Adrenal gland (tissue), 19 donors: ENCODE measurements around the gene BCAR3. TPM values are rescaled to one million over a fixed set of nuclear protein-coding genes. Genes with fewer than 3 reads are reported as not detected.

Experiments
- DNase-seq, 7 donors: peaks; one replicate each; pipeline ENCODE4 v3.0.0-alpha.2; 2019 to 2020
- H3K27ac ChIP-seq, 5 donors: fragments of 200-600 bp; sonication (generic) in 4 of 5; 1 replicate in 3 of 5; 2 replicates in 2 of 5; pipeline versions ENCODE4 v1.5.1 to v1.8.0; 2016 to 2020; ENCODE audit warnings: mild to moderate bottlenecking in 1 of 5
- H3K27me3 ChIP-seq: fragments of 200-600 bp; 2 replicates; pipeline ENCODE4 v1.8.0; 2021
- H3K36me3 ChIP-seq, 2 donors: fragments of 200-600 bp; replicated peaks in 1 of 2; 1 replicate in 1 of 2; 2 replicates in 1 of 2; pipeline versions ENCODE4 v1.5.1 to v1.8.0; 2018 to 2022
- H3K4me1 ChIP-seq, 2 donors: fragments of 200-600 bp; replicated peaks in 1 of 2; 1 replicate in 1 of 2; 2 replicates in 1 of 2; pipeline versions ENCODE4 v1.5.1 to v1.8.0; 2018 to 2021
- H3K4me3 ChIP-seq, 4 donors: fragments of 200-600 bp; sonication (generic) in 3 of 4; one replicate each; pipeline ENCODE4 v1.5.1; 2016 to 2018
- H3K9me3 ChIP-seq, 3 donors: fragments of 200-600 bp; sonication (generic) in 1 of 3; replicated peaks in 1 of 3; 1 replicate in 2 of 3; 2 replicates in 1 of 3; pipeline versions ENCODE4 v1.5.1 to v1.8.0; 2016 to 2021
- POLR2A ChIP-seq, 2 donors: fragments of 450-650 bp; IDR thresholded peaks; one replicate each; pipeline ENCODE4 v1.6.1; 2017; ENCODE audit warnings: antibody characterized with exemption in 2 of 2, mild to moderate bottlenecking in 2 of 2, moderate library complexity in 1 of 2
- WGBS, 4 donors: extraction: QIAGEN DNeasy Blood & Tissue Kit in 2 of 4; methylation state at CpG; one replicate each; pipeline versions ENCODE4 v1.1.5 to v1.1.7; 2013 to 2017; 5-methylcytosine and 5-hydroxymethylcytosine counted together
- intact Hi-C, 2 donors: fragments of 100-400 bp; cut with DNase I; formaldehyde crosslinking; loops; one replicate each; pipeline versions ENCODE4 v1.14.1 to v1.15.0; 2022 to 2023
- long read RNA-seq, 10 donors: library from polyadenylated mRNA in 3 of 10; unstranded in 2 of 10; stranded (forward) in 1 of 10; transcript quantifications; one replicate each; pipeline ENCODE4 v2.0.0 and lab custom pipeline, GENCODE V29; 2021 to 2026
- polyA plus RNA-seq, 3 donors: library from polyadenylated mRNA; stranded (reverse); fragments of 200-250 nt in 2 of 3; fragments of 350-450 nt in 1 of 3; fragmentation: Illumina TruSeq in 1 of 3; extraction: RNeasy Lipid Tissue Mini Kit (QIAGEN cat#74804) in 1 of 3; gene quantifications; one replicate each; pipeline ENCODE4 v1.2.3, GENCODE V29; 2013 to 2014
- total RNA-seq, 9 donors: library from RNA; depleted of rRNA in 4 of 9; stranded (reverse); fragments of >200 nt in 4 of 9; fragments of 120-200 nt in 1 of 9; fragmentation: NEBNext Ultra II Directional in 1 of 9; extraction: Animal tissue kit (Norgen Biotek cat#: 25700) in 1 of 9; gene quantifications; one replicate each; pipeline versions ENCODE4 v1.1.0 to v1.2.4, GENCODE V29; 2013 to 2023
- TF ChIP-seq, protein P1 (sequence below), 6 experiments: fragments of 450-650 bp in 4 of 6; fragments of 200-600 bp in 2 of 6; sonication (generic) in 1 of 6; IDR thresholded peaks; 1 replicate in 5 of 6; 2 replicates in 1 of 6; pipeline versions ENCODE4 v1.5.1 to v1.8.0; 2016 to 2021; ENCODE audit warnings: antibody characterized with exemption in 6 of 6, mild to moderate bottlenecking in 2 of 6, moderate library complexity in 1 of 6
- donor health status: healthy with polysubstance abuse.
- donor health status: Bipolar disorder and iron deficiency.
- donor health status: DM: yes; HTN: yes; CAD: no.
- donor health status: DM: no; HTN: no; CAD: no.
- donor health status: DM: no; HTN: no; CAD: no.
- donor health status: DM: yes; HTN: yes; CAD: no.

The BCAR3 gene
- total RNA-seq (10 to 100 TPM; 12.7 to 31.6 (median 24.4) TPM), polyA plus RNA-seq (10 to 100 TPM in 2 of 3 donors, 1 to 10 TPM in 1; 6.5 to 30.6 (median 15.0) TPM)
- long read RNA-seq, donor 1, partial matches to known transcripts: 0 of 1 reads
- long read RNA-seq, donor 1, other reads (novel, unspliced or antisense): 0 of 1 reads
- long read RNA-seq, donor 2, partial matches to known transcripts: 5 of 5 reads
- long read RNA-seq, donor 2, other reads (novel, unspliced or antisense): 0 of 5 reads
- long read RNA-seq, donor 3, partial matches to known transcripts: 0 of 2 reads
- long read RNA-seq, donor 3, other reads (novel, unspliced or antisense): 0 of 2 reads
- long read RNA-seq, donor 4, partial matches to known transcripts: 3 of 5 reads
- long read RNA-seq, donor 4, other reads (novel, unspliced or antisense): 2 of 5 reads
- long read RNA-seq, donor 5, transcript BCAR3-201 (12 exons, 3,171 nt): major isoform, 81 of 95 reads
- long read RNA-seq, donor 5, partial matches to known transcripts: 2 of 95 reads
- long read RNA-seq, donor 5, other reads (novel, unspliced or antisense): 9 of 95 reads
- long read RNA-seq, donor 6, partial matches to known transcripts: 1 of 3 reads
- long read RNA-seq, donor 6, other reads (novel, unspliced or antisense): 0 of 3 reads
- long read RNA-seq, donor 7, partial matches to known transcripts: 0 of 1 reads
- long read RNA-seq, donor 7, other reads (novel, unspliced or antisense): 0 of 1 reads
- long read RNA-seq, donor 8, partial matches to known transcripts: 0 of 3 reads
- long read RNA-seq, donor 8, other reads (novel, unspliced or antisense): 0 of 3 reads
- long read RNA-seq, donor 9, partial matches to known transcripts: 0 of 3 reads
- long read RNA-seq, donor 9, other reads (novel, unspliced or antisense): 0 of 3 reads
- long read RNA-seq, donor 10, partial matches to known transcripts: 0 of 3 reads
- long read RNA-seq, donor 10, other reads (novel, unspliced or antisense): 0 of 3 reads

DNA sequence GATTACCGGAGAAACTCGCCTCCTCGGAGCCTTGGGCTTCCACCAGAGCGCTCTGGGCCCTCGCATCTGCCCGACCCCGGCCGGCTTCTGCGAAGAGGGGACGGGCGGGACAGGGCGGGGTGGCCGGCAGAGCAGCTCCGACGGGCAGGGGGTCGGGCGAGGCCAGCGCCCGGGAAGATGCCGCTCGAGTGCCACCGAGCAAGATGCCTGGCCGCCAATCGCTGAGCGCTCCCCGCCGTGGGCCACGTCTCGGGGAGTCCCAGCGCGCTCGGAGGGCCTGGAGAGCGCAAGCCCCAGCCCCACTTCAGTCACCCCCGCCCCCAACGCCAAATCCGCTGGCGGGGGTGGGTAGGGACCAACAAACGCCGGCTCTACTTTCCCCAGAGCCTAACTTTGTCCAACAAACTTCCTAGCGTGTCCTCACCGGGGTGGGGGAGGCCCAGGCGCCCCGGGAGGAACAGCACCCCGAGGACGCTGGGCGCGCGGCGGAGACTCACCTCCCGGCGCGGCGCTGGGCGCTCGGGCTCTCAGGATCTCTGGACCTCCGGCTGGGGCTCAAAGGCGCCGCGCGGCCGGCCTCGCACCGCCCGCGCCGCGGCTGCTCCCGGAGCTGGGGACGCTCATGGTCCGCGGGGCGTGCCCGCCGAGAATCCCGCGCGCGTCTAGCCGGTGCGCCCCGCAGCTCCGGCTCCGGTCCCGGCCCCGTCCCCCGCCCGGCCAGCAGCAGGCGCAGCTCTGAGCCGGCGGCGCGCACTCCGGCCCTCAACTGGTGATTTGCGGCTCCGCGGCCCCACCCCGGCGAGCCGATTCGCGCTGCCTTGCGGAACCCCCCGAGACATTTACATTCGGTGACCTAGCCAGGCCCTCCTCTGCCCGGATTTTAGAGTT, at the start of gene BCAR3:
Gene BCAR3, minus strand, starts transcription at position 737 of the 888 bp plus-strand sequence. CDS start 6,907 bp downstream, outside the sequence.
- Histone ChIP-seq H3K4me1 (peaks cover 17 to 26% of the 10 kb centered on the region in 2 donors), H3K36me3 (no peaks in the 10 kb centered on the region), H3K27me3 (no peaks in the 10 kb centered on the region), H3K4me3 (peak within 1 kb of the TSS; percentile 50 to 89 (median 72)), H3K9me3 (no peaks in the 10 kb centered on the region), H3K27ac (peak within 1 kb of the TSS; percentile 77 to 93 (median 83))
- intact Hi-C loops: loop anchor here in 1 of 2 donors (5.0 kb wide), 2 partner anchors 54 to 131 kb away; no protein-coding TSS in a partner anchor
- peak; percentile 64 to 87 (median 77) for DNase-seq
- peak; percentile 54 to 83 for TF ChIP-seq POLR2A (IDR thresholded peaks at IDR 0.05)
- TF ChIP-seq, protein P1, sequence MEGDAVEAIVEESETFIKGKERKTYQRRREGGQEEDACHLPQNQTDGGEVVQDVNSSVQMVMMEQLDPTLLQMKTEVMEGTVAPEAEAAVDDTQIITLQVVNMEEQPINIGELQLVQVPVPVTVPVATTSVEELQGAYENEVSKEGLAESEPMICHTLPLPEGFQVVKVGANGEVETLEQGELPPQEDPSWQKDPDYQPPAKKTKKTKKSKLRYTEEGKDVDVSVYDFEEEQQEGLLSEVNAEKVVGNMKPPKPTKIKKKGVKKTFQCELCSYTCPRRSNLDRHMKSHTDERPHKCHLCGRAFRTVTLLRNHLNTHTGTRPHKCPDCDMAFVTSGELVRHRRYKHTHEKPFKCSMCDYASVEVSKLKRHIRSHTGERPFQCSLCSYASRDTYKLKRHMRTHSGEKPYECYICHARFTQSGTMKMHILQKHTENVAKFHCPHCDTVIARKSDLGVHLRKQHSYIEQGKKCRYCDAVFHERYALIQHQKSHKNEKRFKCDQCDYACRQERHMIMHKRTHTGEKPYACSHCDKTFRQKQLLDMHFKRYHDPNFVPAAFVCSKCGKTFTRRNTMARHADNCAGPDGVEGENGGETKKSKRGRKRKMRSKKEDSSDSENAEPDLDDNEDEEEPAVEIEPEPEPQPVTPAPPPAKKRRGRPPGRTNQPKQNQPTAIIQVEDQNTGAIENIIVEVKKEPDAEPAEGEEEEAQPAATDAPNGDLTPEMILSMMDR (IDR thresholded peaks at IDR 0.05): peak in 3 of 6 experiments; percentile 32 to 43 (median 38)
- WGBS, 4 donors: 0 to 1% (median 0%) methylated on average over 17 to 105 of the region's 105 CpGs

DNA sequence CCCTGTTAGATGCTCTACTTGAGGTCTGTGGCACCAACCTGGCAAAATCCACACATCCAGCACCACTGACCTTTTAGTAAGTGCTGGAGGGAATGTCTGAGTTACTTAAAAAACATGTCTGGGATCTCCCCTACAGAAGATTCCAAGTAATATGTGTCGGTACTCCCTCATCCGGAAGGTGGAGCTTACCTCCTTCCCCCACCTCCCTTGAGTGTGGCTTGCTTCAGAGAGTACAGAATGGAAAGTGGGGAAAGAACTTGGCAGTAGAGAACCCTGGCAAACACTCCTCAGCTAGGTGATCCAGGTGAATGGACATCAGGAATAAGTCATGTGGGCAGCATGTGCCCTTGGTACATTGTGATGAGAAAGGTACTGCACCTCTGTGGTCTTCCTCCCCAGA, 49.0 kb upstream of the BCAR3 start:
- Histone ChIP-seq H3K27me3 (no peaks in the 10 kb centered on the region), H3K4me3 (no peak overlapping the region), H3K27ac (no peak overlapping the region), H3K36me3 (no peaks in the 10 kb centered on the region), H3K9me3 (no peaks in the 10 kb centered on the region), H3K4me1 (no peaks in the 10 kb centered on the region)
- TF ChIP-seq, protein P1 (IDR thresholded peaks at IDR 0.05): no peak
- no peak for TF ChIP-seq POLR2A (IDR thresholded peaks at IDR 0.05)
- 80 to 100% (median 95%) methylated on average over 2 of the region's 2 CpGs for WGBS, 4 donors
- DNase-seq: no peak
- intact Hi-C loops: no loop called here

DNA sequence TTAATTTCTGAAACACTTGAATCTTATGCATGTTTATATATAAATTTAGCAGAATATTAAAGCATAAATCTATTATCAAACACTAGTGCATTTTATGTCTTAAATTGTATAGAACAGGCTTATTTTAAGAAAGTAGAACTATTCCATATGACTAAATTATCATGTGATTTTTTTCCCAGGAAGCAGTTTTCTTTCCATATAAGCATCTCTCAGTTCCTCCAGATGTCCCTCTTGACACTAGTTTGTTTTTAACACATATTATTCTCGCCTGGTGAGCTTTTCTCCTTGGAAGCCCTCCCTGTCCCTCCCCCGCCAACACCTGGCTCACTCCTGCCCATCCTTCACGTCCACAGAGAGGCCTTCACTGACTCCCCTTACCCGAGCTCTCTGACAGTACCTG, 48.3 kb upstream of the BCAR3 start:
- H3K27me3 ChIP-seq: no peaks in the 10 kb centered on the region
- H3K9me3 ChIP-seq: no peaks in the 10 kb centered on the region
- H3K4me3 ChIP-seq: no peak overlapping the region
- no peak overlapping the region for H3K27ac ChIP-seq
- intact Hi-C loops: no loop called here
- no peaks in the 10 kb centered on the region for H3K36me3 ChIP-seq
- WGBS, 4 donors: 86 to 93% (median 91%) methylated on average over 4 of the region's 4 CpGs
- TF ChIP-seq POLR2A (IDR thresholded peaks at IDR 0.05): no peak
- TF ChIP-seq, protein P1 (IDR thresholded peaks at IDR 0.05): no peak
- H3K4me1 ChIP-seq: no peaks in the 10 kb centered on the region
- no peak for DNase-seq
